Activated CD4-positive, alpha-beta memory T cell treated with anti-CD3 and anti-CD28 coated beads, Interleukin-2, amount 10 ng/mL, durations not matched to agents 7 days and 5 days (primary cell): ENCODE results near the gene LRRC45. TPM values are rescaled to one million over a fixed set of nuclear protein-coding genes. Genes with fewer than 3 reads are reported as not detected.

Experiments used
- CTCF ChIA-PET: fragments of 350-600 bp; sonication (Branson Sonifier 250); formaldehyde crosslinking; loops from one replicate; lab custom pipeline; 2021; ENCODE audit warnings: antibody characterized with exemption, inconsistent platforms; lab: Charles Lee
- POLR2A ChIA-PET: fragments of 350-600 bp; sonication (Branson Sonifier 250); formaldehyde crosslinking; loops from one replicate; lab custom pipeline; 2021; ENCODE audit warnings: antibody characterized with exemption; lab: Charles Lee
- DNase-seq: peaks from one replicate; pipeline ENCODE4 v3.0.0-alpha.2; 2020
- H3K27ac Mint-ChIP-seq: one replicate; pipeline ENCODE4 v1.8.0; 2021; ENCODE audit warnings: mild to moderate bottlenecking, mixed read lengths
- H3K27me3 Mint-ChIP-seq: one replicate; pipeline ENCODE4 v1.8.0; 2021; ENCODE audit warnings: mixed read lengths
- H3K36me3 Mint-ChIP-seq: one replicate; pipeline ENCODE4 v1.8.0; 2021; ENCODE audit warnings: low read depth, mixed read lengths
- H3K4me1 Mint-ChIP-seq: one replicate; pipeline ENCODE4 v1.8.0; 2021; ENCODE audit warnings: mixed read lengths
- H3K4me3 Mint-ChIP-seq: one replicate; pipeline ENCODE4 v1.8.0; 2021; ENCODE audit warnings: mild to moderate bottlenecking, mixed read lengths
- H3K9me3 Mint-ChIP-seq: one replicate; pipeline ENCODE4 v1.8.0; 2021; ENCODE audit warnings: mixed read lengths
- total RNA-seq, 2 experiments: library from RNA; stranded (reverse); gene quantifications; one replicate each; pipeline ENCODE4 v1.2.3, GENCODE V29; 2021

The LRRC45 gene
- total RNA-seq, 2 experiments from 2014 or later, result 34.8 to 35.5 TPM

GRCh38 chr17:82029990-82030469 is 6.9 kb downstream of the LRRC45 start:
- CTCF ChIA-PET, result interaction anchor here (0.8 to 2.3 kb wide), 15 partner anchors 8 to 518 kb away, joined by 3 to 16 read pairs (median 5); partner anchors contain the start of genes CCDC57 and DCXR
- H3K4me3 Mint-ChIP-seq, result no peak overlapping the region
- H3K36me3 Mint-ChIP-seq, result peaks cover 14% of the 10 kb centered on the region

DNA sequence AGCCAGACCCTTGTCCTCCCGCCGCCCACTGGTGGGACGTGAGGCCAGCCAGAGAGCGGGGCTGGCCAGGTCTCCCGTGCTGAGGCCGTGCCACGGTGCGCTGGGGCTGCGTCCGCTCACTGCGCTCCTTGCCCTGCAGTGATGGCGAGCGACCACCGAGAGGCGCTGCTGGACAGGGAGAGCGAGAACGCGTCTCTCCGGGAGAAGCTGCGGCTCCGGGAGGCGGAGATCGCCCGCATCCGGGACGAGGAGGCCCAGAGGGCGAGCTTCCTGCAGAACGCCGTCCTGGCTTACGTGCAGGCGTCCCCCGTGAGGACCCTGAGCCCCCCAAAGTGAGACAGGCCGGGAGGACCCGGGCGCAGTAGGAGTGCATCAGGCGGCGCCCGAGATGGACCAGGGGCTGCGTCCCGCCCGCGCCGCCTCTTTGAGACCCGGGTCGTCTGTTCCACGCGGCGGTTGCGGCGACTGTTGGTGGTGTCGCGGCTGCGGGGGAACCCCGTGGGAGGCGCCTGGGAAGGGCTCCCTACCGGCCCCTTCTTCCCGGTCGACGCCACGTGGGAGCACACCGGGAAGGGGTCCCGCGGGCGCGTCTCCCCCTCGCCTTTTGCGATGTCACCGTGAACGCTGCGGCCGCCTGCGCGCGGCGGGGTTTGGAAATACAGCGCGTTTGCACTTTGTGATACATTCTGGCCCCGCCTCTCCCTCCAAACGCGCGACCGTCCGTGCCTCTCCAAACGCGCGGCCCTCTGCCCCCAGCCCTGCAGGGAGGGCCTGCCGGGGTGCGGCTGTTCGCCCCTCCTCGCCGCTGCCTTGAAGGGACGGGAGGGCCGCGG is 7.6 kb downstream of the LRRC45 start:
- H3K9me3 Mint-ChIP-seq, result no peaks in the 10 kb centered on the region
- peak; percentile 86 for DNase-seq
- ChIA-PET POLR2A (interaction anchor here (0.6 to 3.7 kb wide), 24 partner anchors 7 to 328 kb away, joined by 3 to 15 read pairs (median 3); partner anchors contain the start of genes ALYREF, ANAPC11, ARHGDIA and CENPX), CTCF (interaction anchor here (0.6 to 2.3 kb wide), 23 partner anchors 11 to 517 kb away, joined by 3 to 16 read pairs (median 4); partner anchors contain the start of gene CCDC57)
- H3K36me3 Mint-ChIP-seq, result peaks cover 20% of the 10 kb centered on the region
- peak overlapping the region; percentile 78 for H3K4me3 Mint-ChIP-seq
- peak overlapping the region; percentile 56 for H3K27ac Mint-ChIP-seq
- H3K27me3 Mint-ChIP-seq, result no peaks in the 10 kb centered on the region
- H3K4me1 Mint-ChIP-seq, result peaks cover 31% of the 10 kb centered on the region

More at GRCh38 chr17:82029990-82030469, 6.9 kb downstream of the LRRC45 start:
- no peak for DNase-seq
- H3K4me1 Mint-ChIP-seq, result peaks cover 26% of the 10 kb centered on the region
- no peaks in the 10 kb centered on the region for H3K9me3 Mint-ChIP-seq
- no peak overlapping the region for H3K27ac Mint-ChIP-seq
- POLR2A ChIA-PET, result interaction anchor here (0.6 to 3.7 kb wide), 23 partner anchors 8 to 327 kb away, joined by 3 to 15 read pairs (median 3); partner anchors contain the start of genes ALYREF, ANAPC11, CENPX and DCXR
- H3K27me3 Mint-ChIP-seq, result no peaks in the 10 kb centered on the region

DNA sequence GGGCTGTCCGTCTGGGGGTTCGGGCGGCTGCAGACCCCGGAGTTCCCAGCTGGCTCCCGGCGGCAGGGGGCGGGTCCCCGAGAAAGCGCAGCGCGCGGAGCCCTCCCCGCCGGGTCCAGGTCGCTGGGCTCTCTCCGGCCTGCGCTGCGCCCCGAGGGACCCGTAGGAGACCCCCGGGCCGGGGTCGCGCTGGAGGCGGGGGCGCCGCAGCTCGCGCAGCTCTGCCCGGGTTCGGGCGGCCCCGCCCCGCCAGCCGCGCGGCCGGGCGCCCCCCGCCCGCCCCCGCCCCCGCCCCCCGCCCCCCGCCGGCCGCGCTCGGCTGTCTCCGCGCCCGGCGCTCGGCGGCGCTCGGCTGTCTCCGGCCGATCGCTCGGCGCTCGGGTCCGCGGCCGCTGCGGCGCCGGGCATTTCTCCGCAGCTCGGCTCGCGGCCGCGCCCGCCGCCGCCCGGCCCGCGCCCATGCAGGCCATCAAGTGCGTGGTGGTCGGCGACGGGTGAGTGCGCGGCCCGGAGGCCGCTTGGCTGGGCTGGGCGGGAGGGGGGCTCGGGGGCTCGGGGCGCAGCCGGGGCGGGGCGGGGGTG is 8.3 kb downstream of the LRRC45 start, which contains the start of gene RAC3:
Gene RAC3, plus strand, starts transcription at position 376 of the 582 bp plus-strand sequence. Its CDS starts 84 bp downstream, at position 460.
- ChIA-PET POLR2A (interaction anchor here (0.9 to 3.7 kb wide), 6 partner anchors 10 to 175 kb away, joined by 3 to 15 read pairs (median 7); partner anchors contain the start of genes ALYREF, ANAPC11, ARHGDIA and CENPX), CTCF (interaction anchor here (1.2 to 1.3 kb wide), 2 partner anchors 205 to 516 kb away, joined by 3 to 4 read pairs; no protein-coding TSS in a partner anchor)
- Mint-ChIP-seq H3K27me3 (no peaks in the 10 kb centered on the region), H3K4me1 (peaks cover 30% of the 10 kb centered on the region), H3K4me3 (peak within 1 kb of the TSS; percentile 78), H3K27ac (peak within 1 kb of the TSS; percentile 56), H3K36me3 (peaks cover 15% of the 10 kb centered on the region), H3K9me3 (no peaks in the 10 kb centered on the region)
- no peak for DNase-seq

- ChIA-PET POLR2A (interaction anchor here (3.7 kb wide), 1 partner anchor 10 kb away, joined by 15 read pairs; the partner anchor contains the start of gene CENPX), CTCF (no interaction called here)
- no peak overlapping the region for H3K27ac Mint-ChIP-seq
- peaks cover 15% of the 10 kb centered on the region for H3K36me3 Mint-ChIP-seq
- no peaks in the 10 kb centered on the region for H3K27me3 Mint-ChIP-seq
- DNase-seq, result peak; percentile 58
- H3K4me1 Mint-ChIP-seq, result peaks cover 30% of the 10 kb centered on the region
- H3K9me3 Mint-ChIP-seq, result no peaks in the 10 kb centered on the region
- H3K4me3 Mint-ChIP-seq, result peak overlapping the region; percentile 37
These were observed 9.0 kb downstream of the LRRC45 start for GRCh38 chr17:82031885-82032627.

DNA sequence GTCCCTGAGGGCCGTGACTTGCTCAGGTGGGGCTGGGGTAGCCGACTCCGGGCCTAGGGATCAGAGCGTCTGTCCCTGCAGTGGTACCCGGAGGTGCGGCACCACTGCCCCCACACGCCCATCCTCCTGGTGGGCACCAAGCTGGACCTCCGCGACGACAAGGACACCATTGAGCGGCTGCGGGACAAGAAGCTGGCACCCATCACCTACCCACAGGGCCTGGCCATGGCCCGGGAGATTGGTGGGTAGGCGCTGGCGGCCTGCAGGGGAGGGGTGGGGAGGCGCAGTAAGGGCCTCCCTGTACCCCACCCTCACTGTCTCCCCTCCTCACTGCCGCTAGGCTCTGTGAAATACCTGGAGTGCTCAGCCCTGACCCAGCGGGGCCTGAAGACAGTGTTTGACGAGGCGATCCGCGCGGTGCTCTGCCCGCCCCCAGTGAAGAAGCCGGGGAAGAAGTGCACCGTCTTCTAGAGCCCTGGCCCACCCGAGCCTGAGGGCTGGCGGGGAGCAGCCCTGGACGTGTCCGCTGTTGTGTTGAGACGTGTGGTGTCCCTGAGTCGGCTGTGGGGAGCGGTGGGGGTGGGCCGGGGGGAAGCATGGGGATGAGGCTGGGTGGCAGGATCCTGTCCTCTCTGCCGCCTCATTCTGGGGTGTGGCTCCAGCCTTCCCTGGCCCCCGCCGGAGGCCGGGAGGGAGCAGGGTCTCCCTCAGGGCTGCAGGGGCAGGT is 10.4 kb downstream of the LRRC45 start:
- Mint-ChIP-seq H3K27ac (no peak overlapping the region), H3K9me3 (no peaks in the 10 kb centered on the region), H3K4me1 (peaks cover 30% of the 10 kb centered on the region), H3K36me3 (peaks cover 10% of the 10 kb centered on the region), H3K4me3 (no peak overlapping the region), H3K27me3 (no peaks in the 10 kb centered on the region)
- POLR2A ChIA-PET, result interaction anchor here (0.6 to 5.3 kb wide), 2 partner anchors 12 to 335 kb away, joined by 3 to 41 read pairs; partner anchors contain the start of genes CENPX and LRRC45
- CTCF ChIA-PET, result no interaction called here
- DNase-seq, result no peak

DNA sequence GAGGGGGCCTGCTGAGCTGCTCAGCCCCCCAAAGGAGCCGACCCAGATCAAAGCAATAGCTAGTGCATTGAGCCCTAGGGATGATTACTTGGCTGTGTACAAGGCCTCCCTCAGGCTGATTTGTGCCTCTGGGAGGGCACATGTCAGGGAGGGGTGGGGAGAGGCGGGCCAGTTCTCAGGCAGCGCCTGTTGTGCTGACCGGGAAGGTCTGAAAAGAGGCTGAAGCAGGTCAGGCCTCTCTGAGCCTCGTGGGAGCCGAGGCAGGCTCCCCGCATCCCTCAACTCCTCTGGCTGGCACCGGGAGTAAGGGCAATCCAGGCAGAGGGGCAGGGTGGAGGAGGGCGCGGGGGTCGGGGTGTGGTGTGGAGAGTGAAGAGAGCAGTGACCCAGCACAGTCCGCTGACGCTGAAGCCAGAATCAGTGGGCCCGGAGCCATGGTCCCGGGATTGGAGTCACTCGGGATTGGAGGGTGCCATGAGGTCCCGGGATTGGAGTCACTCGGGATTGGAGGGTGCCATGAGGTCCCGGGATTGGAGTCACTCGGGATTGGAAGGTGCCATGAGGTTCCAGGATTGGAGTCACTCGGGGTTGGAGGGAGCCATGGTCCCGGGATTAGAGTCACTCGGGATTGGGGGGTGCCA is 11.4 kb downstream of the LRRC45 start:
- ChIA-PET CTCF (no interaction called here), POLR2A (interaction anchor here (1.5 to 5.3 kb wide), 2 partner anchors 13 to 64 kb away, joined by 6 to 41 read pairs; partner anchors contain the start of genes CENPX and LRRC45)
- H3K9me3 Mint-ChIP-seq, result no peaks in the 10 kb centered on the region
- no peak overlapping the region for H3K4me3 Mint-ChIP-seq
- H3K27me3 Mint-ChIP-seq, result no peaks in the 10 kb centered on the region
- no peak overlapping the region for H3K27ac Mint-ChIP-seq
- peaks cover 10% of the 10 kb centered on the region for H3K36me3 Mint-ChIP-seq
- H3K4me1 Mint-ChIP-seq, result peaks cover 34% of the 10 kb centered on the region
- no peak for DNase-seq

GRCh38 chr17:82035488-82035887 is 12.4 kb downstream of the LRRC45 start:
- Mint-ChIP-seq H3K4me1 (peaks cover 27% of the 10 kb centered on the region), H3K27me3 (no peaks in the 10 kb centered on the region), H3K27ac (peak overlapping the region; percentile 18), H3K9me3 (no peaks in the 10 kb centered on the region), H3K4me3 (peak overlapping the region; percentile 43), H3K36me3 (peaks cover 8% of the 10 kb centered on the region)
- ChIA-PET CTCF (interaction anchor here (1.3 kb wide), 1 partner anchor 14 kb away, joined by 3 read pairs; no protein-coding TSS in a partner anchor), POLR2A (interaction anchor here (0.9 to 5.3 kb wide), 3 partner anchors 14 to 63 kb away, joined by 3 to 41 read pairs (median 6); partner anchors contain the start of genes CENPX and LRRC45)
- no peak for DNase-seq

DNA sequence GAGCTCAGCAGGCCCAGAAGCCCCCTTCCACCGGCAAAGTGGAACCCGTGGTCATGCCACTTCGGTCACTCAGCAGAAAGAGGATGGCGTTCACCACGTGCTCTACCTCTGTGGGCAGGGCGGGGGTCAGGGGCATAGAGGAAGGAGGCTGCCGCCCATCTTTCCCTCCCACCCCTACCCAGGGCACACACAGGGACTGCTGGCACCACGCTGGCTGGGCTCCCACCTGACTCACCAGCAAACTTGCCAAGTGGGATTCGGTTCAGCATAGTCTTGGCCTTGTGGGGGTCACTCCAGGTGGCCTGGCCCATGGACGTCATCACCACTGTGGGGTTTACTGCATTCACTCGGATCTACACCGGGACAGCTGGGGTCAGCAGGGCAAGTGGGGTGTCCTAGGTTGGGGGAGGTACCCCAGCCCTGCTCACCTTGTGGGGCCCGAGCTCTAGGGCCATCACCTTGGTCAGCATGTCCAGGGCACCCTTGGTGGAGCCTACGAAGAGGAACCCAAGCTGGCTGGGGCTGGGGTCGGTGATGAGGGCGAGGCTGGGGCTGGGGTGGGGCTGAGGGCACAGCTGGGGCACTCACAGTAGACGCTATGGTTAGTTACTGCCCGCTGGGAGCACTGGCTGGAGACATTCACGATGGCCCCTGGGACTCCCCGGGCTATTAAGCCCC is 13.0 kb downstream of the LRRC45 start:
- Mint-ChIP-seq H3K9me3 (no peaks in the 10 kb centered on the region), H3K27me3 (no peaks in the 10 kb centered on the region), H3K27ac (no peak overlapping the region), H3K4me3 (peak overlapping the region; percentile 83), H3K36me3 (peaks cover 8% of the 10 kb centered on the region), H3K4me1 (peaks cover 28% of the 10 kb centered on the region)
- DNase-seq, result no peak
- CTCF ChIA-PET, result interaction anchor here (1.3 kb wide), 1 partner anchor 15 kb away, joined by 3 read pairs; no protein-coding TSS in a partner anchor
- POLR2A ChIA-PET, result interaction anchor here (0.8 to 5.3 kb wide), 6 partner anchors 14 to 164 kb away, joined by 3 to 41 read pairs (median 6); partner anchors contain the start of genes ASPSCR1, CENPX, GPS1 and LRRC45

DNA sequence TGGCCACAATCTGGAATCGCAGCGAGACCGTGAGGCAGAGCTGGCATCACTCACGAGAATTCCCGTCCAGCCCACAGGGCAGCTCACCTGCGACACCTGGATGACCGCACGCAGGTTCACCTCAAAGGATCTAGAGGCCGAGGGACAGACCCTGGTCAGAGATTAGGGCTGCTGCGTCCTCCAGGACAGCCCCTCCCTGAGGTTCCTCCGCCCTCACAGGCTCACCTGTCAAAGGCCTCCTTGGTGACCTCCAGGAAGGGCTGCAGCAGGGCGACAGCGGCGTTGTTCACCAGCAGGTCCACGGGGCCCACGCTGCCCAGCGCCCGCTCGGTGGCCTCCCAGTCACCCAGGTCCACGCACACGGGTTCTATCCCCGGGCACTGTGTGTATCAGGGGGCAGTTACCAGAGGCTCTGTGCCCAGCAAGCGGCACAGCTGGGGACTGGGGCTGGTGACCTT is 13.6 kb downstream of the LRRC45 start:
- DNase-seq, result no peak
- Mint-ChIP-seq H3K36me3 (peaks cover 8% of the 10 kb centered on the region), H3K27ac (peak overlapping the region; percentile 31), H3K27me3 (no peaks in the 10 kb centered on the region), H3K4me3 (peak overlapping the region; percentile 83), H3K4me1 (peaks cover 28% of the 10 kb centered on the region), H3K9me3 (no peaks in the 10 kb centered on the region)
- POLR2A ChIA-PET, result interaction anchor here (0.8 to 5.3 kb wide), 5 partner anchors 14 to 166 kb away, joined by 3 to 41 read pairs (median 5); partner anchors contain the start of genes ARHGDIA, ASPSCR1, CENPX and GPS1
- CTCF ChIA-PET, result interaction anchor here (1.3 kb wide), 1 partner anchor 16 kb away, joined by 3 read pairs; no protein-coding TSS in a partner anchor
